Sigmoid colon (tissue), 4 donors: ENCODE results near the gene KDM6A.

Experiments used
- CTCF ChIP-seq, 4 experiments: fragments of 450-650 bp in 3 of 4; fragments of 200-600 bp in 1 of 4; IDR thresholded peaks; one replicate each; pipeline ENCODE4 v1.5.1; 2016 to 2019; ENCODE audit warnings: antibody characterized with exemption in 4 of 4, mild to moderate bottlenecking in 3 of 4, moderate library complexity in 2 of 4
- EP300 ChIP-seq, 4 donors: sonication (generic); formaldehyde crosslinking; IDR thresholded peaks; one replicate each; pipeline ENCODE4 v1.6.1; 2017; ENCODE audit warnings: antibody characterized with exemption in 4 of 4
- POLR2A ChIP-seq, 2 donors: fragments of 450-650 bp; IDR thresholded peaks; one replicate each; pipeline ENCODE4 v1.6.1; 2016; ENCODE audit warnings: antibody characterized with exemption in 2 of 2, mild to moderate bottlenecking in 2 of 2, moderate library complexity in 2 of 2
- POLR2AphosphoS5 ChIP-seq, 4 donors: sonication (generic); formaldehyde crosslinking; IDR thresholded peaks; one replicate each; pipeline ENCODE4 v1.6.1; 2017; ENCODE audit warnings: antibody characterized with exemption in 4 of 4

- TF ChIP-seq CTCF (IDR thresholded peaks at IDR 0.05) (no peak), EP300 (IDR thresholded peaks at IDR 0.05) (no peak), POLR2AphosphoS5 (IDR thresholded peaks at IDR 0.05) (no peak), POLR2A (IDR thresholded peaks at IDR 0.05) (no peak)
Measured at GRCh38 chrX:45011597-45011996, 138.6 kb downstream of the KDM6A start.
